ENCODE measurements around the gene ODF4. TPM values are rescaled to one million over a fixed set of nuclear protein-coding genes. Genes with fewer than 3 reads are reported as not detected.

The ODF4 gene
- total RNA-seq, 1 donor from 2014 or later, result not detected

DNA sequence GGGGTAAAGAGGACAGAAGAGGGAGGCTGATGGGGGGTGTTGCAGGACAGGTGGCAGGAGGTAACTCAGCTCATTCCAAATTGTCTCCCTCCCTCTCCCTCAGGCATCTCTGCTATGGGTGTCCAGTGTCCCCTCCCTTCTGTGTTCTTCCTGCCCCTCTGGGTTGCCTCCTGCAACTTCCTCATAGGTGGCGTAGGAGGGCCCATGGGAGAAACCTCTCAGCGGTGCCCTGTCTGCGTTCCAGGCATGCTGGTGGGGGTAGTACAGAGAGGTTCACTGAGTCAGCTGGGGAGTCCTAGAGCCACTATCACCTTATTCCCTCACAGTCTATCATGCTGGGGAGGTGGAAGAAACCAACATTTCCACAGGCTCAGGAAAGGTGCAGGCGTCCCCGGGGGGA is 14.7 kb upstream of the ODF4 start:
- TF ChIP-seq, protein P1, sequence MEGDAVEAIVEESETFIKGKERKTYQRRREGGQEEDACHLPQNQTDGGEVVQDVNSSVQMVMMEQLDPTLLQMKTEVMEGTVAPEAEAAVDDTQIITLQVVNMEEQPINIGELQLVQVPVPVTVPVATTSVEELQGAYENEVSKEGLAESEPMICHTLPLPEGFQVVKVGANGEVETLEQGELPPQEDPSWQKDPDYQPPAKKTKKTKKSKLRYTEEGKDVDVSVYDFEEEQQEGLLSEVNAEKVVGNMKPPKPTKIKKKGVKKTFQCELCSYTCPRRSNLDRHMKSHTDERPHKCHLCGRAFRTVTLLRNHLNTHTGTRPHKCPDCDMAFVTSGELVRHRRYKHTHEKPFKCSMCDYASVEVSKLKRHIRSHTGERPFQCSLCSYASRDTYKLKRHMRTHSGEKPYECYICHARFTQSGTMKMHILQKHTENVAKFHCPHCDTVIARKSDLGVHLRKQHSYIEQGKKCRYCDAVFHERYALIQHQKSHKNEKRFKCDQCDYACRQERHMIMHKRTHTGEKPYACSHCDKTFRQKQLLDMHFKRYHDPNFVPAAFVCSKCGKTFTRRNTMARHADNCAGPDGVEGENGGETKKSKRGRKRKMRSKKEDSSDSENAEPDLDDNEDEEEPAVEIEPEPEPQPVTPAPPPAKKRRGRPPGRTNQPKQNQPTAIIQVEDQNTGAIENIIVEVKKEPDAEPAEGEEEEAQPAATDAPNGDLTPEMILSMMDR (IDR thresholded peaks at IDR 0.05), result no peak
- TF ChIP-seq EZH2phosphoT487 (IDR thresholded peaks at IDR 0.05) (no peak), EZH2 (IDR thresholded peaks at IDR 0.05) (no peak)
- Histone ChIP-seq H3K27me3 (peaks cover 33% of the 10 kb centered on the region), H3K27ac (no peak overlapping the region), H4K20me1 (ENCODE audit: low read depth) (no peaks in the 10 kb centered on the region), H3F3A (ENCODE audit: low read depth) (peaks cover 11% of the 10 kb centered on the region), H2AFZ (replicated peaks) (no peak overlapping the region), H3K4me2 (no peak overlapping the region), H3K4me3 (no peak overlapping the region), H3K4me1 (no peaks in the 10 kb centered on the region), H3K79me2 (ENCODE audit: low read depth) (no peaks in the 10 kb centered on the region), H3K9me3 (ENCODE audit: low read depth) (no peaks in the 10 kb centered on the region), H3K9ac (no peak overlapping the region), H3K36me3 (no peaks in the 10 kb centered on the region)
- Mint-ChIP-seq H3K36me3 (no peaks in the 10 kb centered on the region), H3K4me3 (no peak overlapping the region), H3K27ac (no peak overlapping the region), H3K9me3 (no peaks in the 10 kb centered on the region), H3K27me3 (ENCODE audit: insufficient read depth, low read depth) (peaks cover 15% of the 10 kb centered on the region), H3K4me1 (peaks cover 10% of the 10 kb centered on the region)
- DNase-seq (ENCODE audit: low spot score), result no peak

DNA sequence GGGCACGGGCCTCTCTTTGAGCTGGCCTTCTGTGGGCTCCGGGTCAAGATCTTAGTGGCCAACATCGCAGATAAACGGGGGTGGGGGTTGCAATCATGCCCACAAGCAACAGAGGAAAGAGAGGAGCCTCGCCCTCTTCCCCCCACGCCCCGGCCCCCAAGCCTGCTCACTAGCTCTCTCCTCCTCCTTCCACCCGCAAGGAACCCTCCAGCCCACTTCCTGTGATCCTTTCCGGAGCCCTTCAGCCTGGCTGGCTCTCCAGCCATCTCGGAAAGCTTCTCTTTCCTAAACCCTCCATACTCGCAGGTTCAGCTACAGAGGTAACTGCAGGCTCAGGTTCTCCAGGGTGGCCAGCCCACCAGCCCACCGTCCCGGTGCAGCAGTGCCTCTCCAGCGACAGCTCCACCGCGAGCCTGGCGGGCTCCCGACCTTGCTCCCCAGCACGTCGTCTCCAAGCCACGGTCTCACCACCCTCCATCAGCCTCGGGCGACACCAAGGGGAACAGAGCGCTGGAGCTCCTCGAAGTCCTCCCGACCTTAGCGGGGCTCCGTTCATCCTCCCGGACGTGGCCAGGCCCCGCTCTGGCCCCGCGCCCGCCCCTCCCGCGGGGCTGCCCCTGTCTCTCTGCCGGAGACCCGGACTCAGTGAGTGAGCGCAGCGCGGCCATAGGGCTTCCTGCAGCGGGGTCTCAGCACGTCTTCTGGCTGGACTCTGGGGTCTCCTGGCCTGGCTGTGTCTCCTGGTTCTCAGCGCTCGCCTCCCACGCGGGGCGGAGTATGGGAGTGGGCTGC is 12.9 kb upstream of the ODF4 start:
- H3K9ac ChIP-seq, result no peak overlapping the region
- H3K9me3 ChIP-seq (ENCODE audit: low read depth), result no peaks in the 10 kb centered on the region
- peak overlapping the region; percentile 47 for H3K4me3 ChIP-seq
- H3K27me3 ChIP-seq, result peaks cover 33% of the 10 kb centered on the region
- H3K4me3 Mint-ChIP-seq, result peak overlapping the region; percentile 74
- H2AFZ ChIP-seq (replicated peaks), result peak overlapping the region; percentile 57
- H3K27ac ChIP-seq, result no peak overlapping the region
- H3K9me3 Mint-ChIP-seq, result no peaks in the 10 kb centered on the region
- no peaks in the 10 kb centered on the region for H4K20me1 ChIP-seq (ENCODE audit: low read depth)
- peak overlapping the region; percentile 73 for H3K4me2 ChIP-seq
- TF ChIP-seq EZH2phosphoT487 (IDR thresholded peaks at IDR 0.05) (no peak), EZH2 (IDR thresholded peaks at IDR 0.05) (no peak)
- TF ChIP-seq, protein P1 (IDR thresholded peaks at IDR 0.05), result no peak
- no peaks in the 10 kb centered on the region for H3K36me3 Mint-ChIP-seq
- peaks cover 11% of the 10 kb centered on the region for H3F3A ChIP-seq (ENCODE audit: low read depth)
- H3K27ac Mint-ChIP-seq, result no peak overlapping the region
- H3K36me3 ChIP-seq, result no peaks in the 10 kb centered on the region
- no peaks in the 10 kb centered on the region for H3K4me1 ChIP-seq
- H3K4me1 Mint-ChIP-seq, result peaks cover 10% of the 10 kb centered on the region
- H3K27me3 Mint-ChIP-seq (ENCODE audit: insufficient read depth, low read depth), result peaks cover 15% of the 10 kb centered on the region
- DNase-seq (ENCODE audit: low spot score), result peak; percentile 66
- H3K79me2 ChIP-seq (ENCODE audit: low read depth), result no peaks in the 10 kb centered on the region

DNA sequence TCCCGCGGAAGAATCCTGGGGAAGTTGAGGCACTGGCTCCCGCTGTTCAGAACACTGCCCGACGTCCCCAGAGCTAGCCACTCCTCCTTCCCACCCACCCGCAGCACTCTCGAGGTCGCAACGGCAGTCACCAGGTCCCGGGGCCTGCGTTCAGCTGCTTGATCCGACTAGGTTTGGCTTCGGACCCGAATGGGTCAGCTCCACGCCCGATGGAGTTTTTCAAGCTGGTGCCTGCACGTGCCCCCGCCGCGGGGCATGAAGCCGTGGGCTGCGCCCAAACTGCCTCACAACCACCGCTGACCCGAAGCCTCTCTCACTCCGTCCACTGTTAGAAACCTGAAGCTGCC is 12.4 kb upstream of the ODF4 start:
- Histone ChIP-seq H3K27me3 (peaks cover 33% of the 10 kb centered on the region), H3K9ac (no peak overlapping the region), H3K36me3 (no peaks in the 10 kb centered on the region), H2AFZ (replicated peaks) (peak overlapping the region; percentile 57), H3K27ac (no peak overlapping the region), H3F3A (ENCODE audit: low read depth) (peaks cover 11% of the 10 kb centered on the region), H4K20me1 (ENCODE audit: low read depth) (no peaks in the 10 kb centered on the region), H3K4me3 (peak overlapping the region; percentile 47), H3K4me1 (no peaks in the 10 kb centered on the region), H3K79me2 (ENCODE audit: low read depth) (no peaks in the 10 kb centered on the region), H3K9me3 (ENCODE audit: low read depth) (no peaks in the 10 kb centered on the region), H3K4me2 (peak overlapping the region; percentile 73)
- TF ChIP-seq, protein P1 (IDR thresholded peaks at IDR 0.05), result no peak
- TF ChIP-seq EZH2 (IDR thresholded peaks at IDR 0.05) (no peak), EZH2phosphoT487 (IDR thresholded peaks at IDR 0.05) (no peak)
- no peak overlapping the region for H3K27ac Mint-ChIP-seq
- peaks cover 13% of the 10 kb centered on the region for H3K27me3 Mint-ChIP-seq (ENCODE audit: insufficient read depth, low read depth)
- peak overlapping the region; percentile 59 for H3K4me3 Mint-ChIP-seq
- H3K4me1 Mint-ChIP-seq, result peaks cover 13% of the 10 kb centered on the region
- no peaks in the 10 kb centered on the region for H3K9me3 Mint-ChIP-seq
- no peaks in the 10 kb centered on the region for H3K36me3 Mint-ChIP-seq
- DNase-seq (ENCODE audit: low spot score), result no peak

All from neural progenitor cell (in vitro differentiated cells).